Sigmoid colon (tissue), 7 donors: ENCODE measurements around the gene COL28A1. TPM values are rescaled to one million over a fixed set of nuclear protein-coding genes. Genes with fewer than 3 reads are reported as not detected.

Experiments used
- DNase-seq: peaks from one replicate; pipeline ENCODE4 v3.0.0-alpha.2; 2019
- H3K27ac ChIP-seq, 4 donors: fragments of 200-600 bp; sonication (generic); one replicate each; pipeline ENCODE4 v1.5.1; 2016 to 2019; ENCODE audit warnings: mild to moderate bottlenecking in 1 of 4
- H3K27me3 ChIP-seq, 3 donors: fragments of 200-600 bp; sonication (generic); one replicate each; pipeline ENCODE4 v1.5.1; 2019; ENCODE audit warnings: mild to moderate bottlenecking in 1 of 3
- H3K36me3 ChIP-seq, 4 donors: fragments of 200-600 bp; sonication (generic); one replicate each; pipeline ENCODE4 v1.5.1; 2016 to 2019
- H3K4me1 ChIP-seq, 4 donors: fragments of 200-600 bp; sonication (generic); one replicate each; pipeline ENCODE4 v1.5.1; 2017 to 2019
- H3K4me3 ChIP-seq, 4 donors: fragments of 200-600 bp; sonication (generic); one replicate each; pipeline ENCODE4 v1.5.1; 2017 to 2019; ENCODE audit warnings: mild to moderate bottlenecking in 2 of 4, moderate library complexity in 1 of 4
- H3K9me3 ChIP-seq, 4 donors: fragments of 200-600 bp in 3 of 4; sonication (generic) in 3 of 4; one replicate each; pipeline versions ENCODE4 v1.5.1 to v1.6.1; 2013 to 2019
- EP300 ChIP-seq, 4 donors: sonication (generic); formaldehyde crosslinking; IDR thresholded peaks; one replicate each; pipeline ENCODE4 v1.6.1; 2017; ENCODE audit warnings: antibody characterized with exemption in 4 of 4
- POLR2A ChIP-seq, 2 donors: fragments of 450-650 bp; IDR thresholded peaks; one replicate each; pipeline ENCODE4 v1.6.1; 2016; ENCODE audit warnings: antibody characterized with exemption in 2 of 2, mild to moderate bottlenecking in 2 of 2, moderate library complexity in 2 of 2
- POLR2AphosphoS5 ChIP-seq, 4 donors: sonication (generic); formaldehyde crosslinking; IDR thresholded peaks; one replicate each; pipeline ENCODE4 v1.6.1; 2017; ENCODE audit warnings: antibody characterized with exemption in 4 of 4
- WGBS, 2 donors: extraction: QIAGEN DNeasy Blood & Tissue Kit; methylation state at CpG; one replicate each; pipeline ENCODE4 v1.1.7; 2013; 5-methylcytosine and 5-hydroxymethylcytosine counted together
- intact Hi-C: fragments of 100-400 bp; cut with DNase I; formaldehyde crosslinking; loops from one replicate; pipeline ENCODE4 v1.15.1; 2023
- polyA plus RNA-seq, 3 donors: library from polyadenylated mRNA; stranded (reverse); fragments of 200-250 nt; gene quantifications; one replicate each; pipeline ENCODE4 v1.2.3, GENCODE V29; 2013
- total RNA-seq, 4 donors: library from RNA; depleted of rRNA; stranded (reverse); fragments of >200 nt; gene quantifications; one replicate each; pipeline ENCODE4 v1.1.0, GENCODE V29; 2016
- TF ChIP-seq, protein P1 (sequence below), 4 experiments: fragments of 450-650 bp in 3 of 4; fragments of 200-600 bp in 1 of 4; IDR thresholded peaks; one replicate each; pipeline ENCODE4 v1.5.1; 2016 to 2019; ENCODE audit warnings: antibody characterized with exemption in 4 of 4, mild to moderate bottlenecking in 3 of 4, moderate library complexity in 2 of 4
- donor health status: healthy with polysubstance abuse.
- donor health status: Bipolar disorder and iron deficiency.
- donor health status: healthy.

The COL28A1 gene
- total and polyA plus RNA-seq, 7 donors = 0.60 to 25.5 (median 9.9) TPM

DNA sequence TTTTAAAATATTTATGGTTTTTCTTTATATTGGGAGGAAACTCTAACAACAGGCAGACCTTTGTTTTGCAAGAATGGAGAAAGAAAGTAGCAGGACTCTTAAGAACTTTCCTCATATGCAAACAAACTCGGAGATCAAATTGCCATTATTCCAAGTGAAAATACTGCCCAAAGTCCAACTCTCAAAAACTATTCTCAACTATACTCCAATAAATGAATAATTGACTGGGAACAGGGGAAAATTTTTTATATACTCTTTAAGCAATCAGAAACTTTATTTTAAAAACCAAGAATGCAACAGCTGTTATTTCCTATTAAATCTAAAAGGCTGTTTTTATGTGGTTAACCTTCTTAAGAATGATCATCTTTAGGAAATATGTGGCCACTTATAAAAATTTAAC is 101.9 kb downstream of the COL28A1 start:
- DNase-seq = no peak
- Histone ChIP-seq H3K27me3 (no peaks in the 10 kb centered on the region), H3K4me3 (no peak overlapping the region), H3K4me1 (no peaks in the 10 kb centered on the region), H3K36me3 (no peaks in the 10 kb centered on the region), H3K9me3 (no peaks in the 10 kb centered on the region), H3K27ac (no peak overlapping the region)
- TF ChIP-seq, protein P1, sequence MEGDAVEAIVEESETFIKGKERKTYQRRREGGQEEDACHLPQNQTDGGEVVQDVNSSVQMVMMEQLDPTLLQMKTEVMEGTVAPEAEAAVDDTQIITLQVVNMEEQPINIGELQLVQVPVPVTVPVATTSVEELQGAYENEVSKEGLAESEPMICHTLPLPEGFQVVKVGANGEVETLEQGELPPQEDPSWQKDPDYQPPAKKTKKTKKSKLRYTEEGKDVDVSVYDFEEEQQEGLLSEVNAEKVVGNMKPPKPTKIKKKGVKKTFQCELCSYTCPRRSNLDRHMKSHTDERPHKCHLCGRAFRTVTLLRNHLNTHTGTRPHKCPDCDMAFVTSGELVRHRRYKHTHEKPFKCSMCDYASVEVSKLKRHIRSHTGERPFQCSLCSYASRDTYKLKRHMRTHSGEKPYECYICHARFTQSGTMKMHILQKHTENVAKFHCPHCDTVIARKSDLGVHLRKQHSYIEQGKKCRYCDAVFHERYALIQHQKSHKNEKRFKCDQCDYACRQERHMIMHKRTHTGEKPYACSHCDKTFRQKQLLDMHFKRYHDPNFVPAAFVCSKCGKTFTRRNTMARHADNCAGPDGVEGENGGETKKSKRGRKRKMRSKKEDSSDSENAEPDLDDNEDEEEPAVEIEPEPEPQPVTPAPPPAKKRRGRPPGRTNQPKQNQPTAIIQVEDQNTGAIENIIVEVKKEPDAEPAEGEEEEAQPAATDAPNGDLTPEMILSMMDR (IDR thresholded peaks at IDR 0.05) = no peak
- TF ChIP-seq POLR2A (IDR thresholded peaks at IDR 0.05) (no peak), POLR2AphosphoS5 (IDR thresholded peaks at IDR 0.05) (no peak), EP300 (IDR thresholded peaks at IDR 0.05) (no peak)
- WGBS, 2 donors = 14 to 49% methylated on average over 1 of the region's 1 CpG
- intact Hi-C loops = no loop called here

- Histone ChIP-seq H3K9me3 (no peaks in the 10 kb centered on the region), H3K36me3 (no peaks in the 10 kb centered on the region), H3K27ac (no peak overlapping the region), H3K4me3 (no peak overlapping the region), H3K4me1 (no peaks in the 10 kb centered on the region), H3K27me3 (no peaks in the 10 kb centered on the region)
- TF ChIP-seq POLR2AphosphoS5 (IDR thresholded peaks at IDR 0.05) = no peak
- no peak for TF ChIP-seq EP300 (IDR thresholded peaks at IDR 0.05)
- no peak for TF ChIP-seq POLR2A (IDR thresholded peaks at IDR 0.05)
- TF ChIP-seq, protein P1 (IDR thresholded peaks at IDR 0.05) = no peak
- 87 to 94% methylated on average over 7 of the region's 7 CpGs for WGBS, 2 donors
- intact Hi-C loops = no loop called here
- no peak for DNase-seq
These were observed 102.7 kb downstream of the COL28A1 start for GRCh38 chr7:7432979-7433378.

DNA sequence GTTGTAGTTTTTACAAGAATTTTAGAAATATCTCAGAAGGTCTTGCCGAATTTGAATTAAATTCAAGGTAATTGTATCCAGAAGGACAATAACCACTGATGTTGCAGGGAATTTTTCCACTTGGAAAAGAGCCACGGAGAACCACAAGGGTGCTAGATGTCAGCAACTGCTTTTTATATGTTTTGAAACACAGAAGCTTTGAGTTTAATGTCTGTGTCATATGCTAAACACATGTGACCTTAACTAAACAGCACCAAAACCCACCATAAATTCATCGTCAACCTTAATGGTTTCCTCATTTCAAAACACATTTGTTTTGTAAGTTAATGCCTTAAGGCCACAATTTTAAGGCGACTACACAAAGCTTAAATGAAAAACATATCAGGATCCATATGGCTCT is 106.9 kb downstream of the COL28A1 start:
- TF ChIP-seq, protein P1 (IDR thresholded peaks at IDR 0.05) = no peak
- TF ChIP-seq POLR2AphosphoS5 (IDR thresholded peaks at IDR 0.05) (no peak), EP300 (IDR thresholded peaks at IDR 0.05) (no peak), POLR2A (IDR thresholded peaks at IDR 0.05) (no peak)

DNA sequence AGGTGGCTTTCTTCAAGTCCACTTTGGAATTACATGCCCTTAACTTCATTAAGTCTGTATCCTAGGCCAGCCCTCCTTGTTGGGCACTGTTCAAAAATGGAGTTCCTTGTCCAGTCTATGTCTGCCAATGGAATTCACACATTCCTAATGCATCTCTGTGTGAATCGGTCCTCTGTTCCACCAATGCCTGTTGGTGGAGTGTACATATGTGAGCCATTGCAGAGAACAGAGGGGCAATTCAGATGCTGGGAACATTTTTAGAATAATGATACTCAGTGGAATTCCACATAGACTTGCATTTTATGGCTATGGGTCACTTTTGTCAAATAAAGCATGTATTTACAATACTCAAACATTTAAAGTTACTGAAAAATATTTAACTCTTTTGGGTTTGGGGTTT is 108.3 kb downstream of the COL28A1 start:
- H3K4me3 ChIP-seq = no peak overlapping the region
- intact Hi-C loops = no loop called here
- peak overlapping the region in 2 of 4 donors; percentile 3 to 9 for H3K27ac ChIP-seq
- H3K4me1 ChIP-seq = no peaks in the 10 kb centered on the region
- 86 to 93% methylated on average over 1 of the region's 1 CpG for WGBS, 2 donors
- H3K27me3 ChIP-seq = no peaks in the 10 kb centered on the region
- TF ChIP-seq POLR2AphosphoS5 (IDR thresholded peaks at IDR 0.05) = no peak
- TF ChIP-seq, protein P1 (IDR thresholded peaks at IDR 0.05) = no peak
- TF ChIP-seq EP300 (IDR thresholded peaks at IDR 0.05) = no peak
- no peak for TF ChIP-seq POLR2A (IDR thresholded peaks at IDR 0.05)
- no peaks in the 10 kb centered on the region for H3K9me3 ChIP-seq
- no peaks in the 10 kb centered on the region for H3K36me3 ChIP-seq
- DNase-seq = no peak

More for the DNA sequence above, 106.9 kb downstream of the COL28A1 start:
- WGBS, 2 donors = 76 to 79% methylated on average over 4 of the region's 4 CpGs
- peak overlapping the region in 1 of 4 donors; percentile 22 for H3K27ac ChIP-seq
- H3K36me3 ChIP-seq = no peaks in the 10 kb centered on the region
- H3K4me3 ChIP-seq = no peak overlapping the region
- H3K27me3 ChIP-seq = no peaks in the 10 kb centered on the region
- intact Hi-C loops = no loop called here
- no peak for DNase-seq
- H3K4me1 ChIP-seq = no peaks in the 10 kb centered on the region
- H3K9me3 ChIP-seq = no peaks in the 10 kb centered on the region

DNA sequence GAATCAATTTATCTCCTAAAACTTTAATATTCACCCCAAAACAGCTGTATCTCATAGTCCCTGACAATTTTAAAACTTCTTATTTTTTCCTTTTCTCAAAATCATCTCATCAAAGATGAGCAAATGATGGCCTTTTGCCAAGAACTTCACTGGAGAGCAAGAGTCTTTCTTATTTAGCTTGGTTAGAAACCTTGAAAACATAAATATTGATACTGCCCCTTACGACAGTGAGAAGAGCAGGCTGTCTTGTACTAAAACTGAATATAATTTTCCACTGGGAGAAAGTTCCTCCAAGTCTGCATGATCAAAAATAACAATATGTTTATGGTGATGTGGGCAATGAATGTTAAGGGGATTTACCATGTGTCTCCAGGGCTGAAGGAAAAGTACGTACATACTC is 109.0 kb downstream of the COL28A1 start:
- H3K4me1 ChIP-seq = no peaks in the 10 kb centered on the region
- 83 to 84% methylated on average over 2 of the region's 2 CpGs for WGBS, 2 donors
- peak overlapping the region in 3 of 4 donors; percentile 3 to 9 (median 6) for H3K27ac ChIP-seq
- no peaks in the 10 kb centered on the region for H3K9me3 ChIP-seq
- no peaks in the 10 kb centered on the region for H3K36me3 ChIP-seq
- no peak overlapping the region for H3K4me3 ChIP-seq
- DNase-seq = no peak
- intact Hi-C loops = no loop called here
- TF ChIP-seq EP300 (IDR thresholded peaks at IDR 0.05) (no peak), POLR2AphosphoS5 (IDR thresholded peaks at IDR 0.05) (no peak), POLR2A (IDR thresholded peaks at IDR 0.05) (no peak)
- TF ChIP-seq, protein P1 (IDR thresholded peaks at IDR 0.05) = no peak
- H3K27me3 ChIP-seq = no peaks in the 10 kb centered on the region
